DOHH2 (cell line): Measurements from ENCODE around the gene KLHL28.
A peak's percentile ranks its signal among the peaks of the same experiment; 100 is the strongest.

ENCODE experiments used
- H3F3A ChIP-seq: fragments of 200-600 bp; sonication (generic), shearing (Covaris generic); 2 replicates; pipeline ENCODE4 v1.6.0; 2016; ENCODE audit warnings: antibody characterized with exemption, mild to moderate bottlenecking; ENCODE audit not compliant: control insufficient read depth, insufficient read depth
- H3K27ac ChIP-seq: fragments of 200-600 bp; sonication (generic); 2 replicates; pipeline ENCODE4 v1.5.1; 2014; ENCODE audit warnings: low read depth, mild to moderate bottlenecking, low read length, moderate library complexity
- H3K27me3 ChIP-seq: fragments of 200-600 bp; sonication (generic); 2 replicates; pipeline ENCODE4 v1.6.1; 2014; ENCODE audit warnings: mild to moderate bottlenecking, low read length, mixed read lengths; ENCODE audit not compliant: control insufficient read depth
- H3K36me3 ChIP-seq: fragments of 200-600 bp; sonication (generic); 2 replicates; pipeline ENCODE4 v1.6.1; 2014; ENCODE audit warnings: mild to moderate bottlenecking, low read length, moderate library complexity, mixed read lengths; ENCODE audit not compliant: control insufficient read depth
- H3K4me1 ChIP-seq: fragments of 200-600 bp; sonication (generic); 2 replicates; pipeline ENCODE4 v1.6.1; 2014; ENCODE audit warnings: mild to moderate bottlenecking, low read length, mixed read lengths; ENCODE audit not compliant: control insufficient read depth
- H3K4me2 ChIP-seq: fragments of 200-600 bp; sonication (generic); 2 replicates; pipeline ENCODE4 v1.6.0; 2014; ENCODE audit warnings: mild to moderate bottlenecking, low read length, moderate library complexity
- H3K4me3 ChIP-seq: fragments of 200-600 bp; sonication (generic); 2 replicates; pipeline ENCODE4 v1.5.1; 2014; ENCODE audit warnings: mild to moderate bottlenecking, low read length, mixed read lengths
- H3K79me2 ChIP-seq: fragments of 200-600 bp; sonication (generic); 2 replicates; pipeline ENCODE4 v1.6.1; 2014; ENCODE audit warnings: mild to moderate bottlenecking, low read length, mixed read lengths; ENCODE audit not compliant: control insufficient read depth
- H3K9me2 ChIP-seq: fragments of 200-600 bp; sonication (generic); replicated peaks from 2 replicates; pipeline ENCODE4 v1.6.1; 2014; ENCODE audit warnings: mild to moderate bottlenecking, low read length, mixed read lengths; ENCODE audit not compliant: control insufficient read depth
- H3K9me3 ChIP-seq: fragments of 200-600 bp; sonication (generic); 2 replicates; pipeline ENCODE4 v1.6.1; 2014; ENCODE audit warnings: antibody characterized with exemption, low read length, mixed read lengths; ENCODE audit not compliant: control insufficient read depth, insufficient read depth
- H4K20me1 ChIP-seq: fragments of 200-600 bp; sonication (generic); 2 replicates; pipeline ENCODE4 v1.6.0; 2014; ENCODE audit warnings: low read depth, mild to moderate bottlenecking, antibody characterized with exemption, low read length, moderate library complexity; ENCODE audit not compliant: control insufficient read depth, insufficient read depth
- CTCF ChIP-seq: fragments of 200-600 bp; sonication (generic); IDR thresholded peaks from one replicate; pipeline ENCODE4 v1.5.1; 2014; ENCODE audit warnings: antibody characterized with exemption, mild to moderate bottlenecking, low read depth, low read length; ENCODE audit not compliant: poor library complexity, severe bottlenecking
- EZH2phosphoT487 ChIP-seq: fragments of 200-600 bp; sonication (generic); IDR thresholded peaks from 2 replicates; pipeline ENCODE4 v1.6.1; 2017; ENCODE audit warnings: borderline replicate concordance, mild to moderate bottlenecking, antibody characterized with exemption, low read length, moderate library complexity, mixed read lengths

The KLHL28 gene

GRCh38 chr14:44963775-44964380 lies 2.1 kb upstream of the KLHL28 start:
- Histone ChIP-seq H4K20me1 (peaks cover 2% of the 10 kb centered on the region; the same call in 1 of the 2 replicates), H3K27ac (no peak overlapping the region), H3K79me2 (peaks cover 95% of the 10 kb centered on the region), H3K4me2 (peak overlapping the region; percentile 81), H3K27me3 (no peaks in the 10 kb centered on the region), H3K9me2 (no peaks in the 10 kb centered on the region), H3K4me3 (peak overlapping the region; percentile 96), H3K36me3 (peaks cover 17% of the 10 kb centered on the region), H3K4me1 (peaks cover 34% of the 10 kb centered on the region), H3F3A (no peaks in the 10 kb centered on the region), H3K9me3 (no peaks in the 10 kb centered on the region)
- TF ChIP-seq EZH2phosphoT487 (no peak), CTCF (no peak)

GRCh38 chr14:44963044-44963528 lies 1.3 kb upstream of the KLHL28 start:
- TF ChIP-seq CTCF, result no peak
- TF ChIP-seq EZH2phosphoT487, result no peak
- H3K9me2 ChIP-seq, result no peaks in the 10 kb centered on the region
- H3K4me1 ChIP-seq, result peaks cover 36% of the 10 kb centered on the region
- H4K20me1 ChIP-seq, result peaks cover 2% of the 10 kb centered on the region; the same call in 1 of the 2 replicates
- H3K9me3 ChIP-seq, result no peaks in the 10 kb centered on the region
- peak overlapping the region; percentile 96 for H3K4me3 ChIP-seq
- peak overlapping the region; percentile 81 for H3K4me2 ChIP-seq
- no peaks in the 10 kb centered on the region for H3F3A ChIP-seq
- H3K27me3 ChIP-seq, result no peaks in the 10 kb centered on the region
- H3K79me2 ChIP-seq, result peaks cover 96% of the 10 kb centered on the region
- H3K36me3 ChIP-seq, result peaks cover 12% of the 10 kb centered on the region
- peak overlapping the region; percentile 65 for H3K27ac ChIP-seq

- peak overlapping the region; percentile 65 for H3K27ac ChIP-seq
- H3F3A ChIP-seq, result no peaks in the 10 kb centered on the region
- H3K4me2 ChIP-seq, result peak overlapping the region; percentile 81
- H3K9me3 ChIP-seq, result no peaks in the 10 kb centered on the region
- no peaks in the 10 kb centered on the region for H3K9me2 ChIP-seq
- H3K4me3 ChIP-seq, result peak overlapping the region; percentile 96
- TF ChIP-seq EZH2phosphoT487 (no peak), CTCF (no peak)
- peaks cover 34% of the 10 kb centered on the region for H3K4me1 ChIP-seq
- H3K79me2 ChIP-seq, result peaks cover 96% of the 10 kb centered on the region
- H3K36me3 ChIP-seq, result peaks cover 12% of the 10 kb centered on the region
- H3K27me3 ChIP-seq, result no peaks in the 10 kb centered on the region
- peaks cover 2% of the 10 kb centered on the region; the same call in 1 of the 2 replicates for H4K20me1 ChIP-seq
These were observed 742 bp upstream of the KLHL28 start for GRCh38 chr14:44962334-44963043.
